SKM-1 (cell line): Measurements from ENCODE around the gene TP53TG5.

Source experiments
- DNase-seq: peaks from one replicate; lab custom pipeline; 2025; ENCODE audit not compliant: unreplicated experiment; lab: John Stamatoyannopoulos, UW

TP53TG5 gene

GRCh38 chr20:45378191-45378590 is at the start of gene TP53TG5:
Gene TP53TG5 (minus strand): TSS chr20:45378325. CDS start chr20:45378236, 89 bp downstream.
- no peak for DNase-seq

- no peak for DNase-seq
These were observed 49.4 kb upstream of the TP53TG5 start for GRCh38 chr20:45427236-45428149.

GRCh38 chr20:45426320-45427016 is 48.3 kb upstream of the TP53TG5 start:
- no peak for DNase-seq

- DNase-seq, result no peak
These were observed 47.4 kb upstream of the TP53TG5 start for GRCh38 chr20:45425561-45425960.

GRCh38 chr20:45423700-45424099 is 45.6 kb upstream of the TP53TG5 start:
- DNase-seq, result no peak

GRCh38 chr20:45420125-45420524 is 42.0 kb upstream of the TP53TG5 start:
- no peak for DNase-seq

GRCh38 chr20:45419188-45420091 is 41.3 kb upstream of the TP53TG5 start:
- DNase-seq, result no peak

- DNase-seq, result no peak
These were observed 38.8 kb upstream of the TP53TG5 start for GRCh38 chr20:45416917-45417316.

GRCh38 chr20:45415822-45416637 is 37.9 kb upstream of the TP53TG5 start, which contains the start of gene PIGT:
Gene PIGT (plus strand): TSS chr20:45416141. CDS start chr20:45416157, 16 bp downstream.
- DNase-seq, result peak; percentile 72

GRCh38 chr20:45413479-45413878 is 35.4 kb upstream of the TP53TG5 start:
- DNase-seq, result no peak

GRCh38 chr20:45412653-45413052 is 34.5 kb upstream of the TP53TG5 start:
- DNase-seq, result no peak

- DNase-seq, result no peak
These were observed 32.8 kb upstream of the TP53TG5 start for GRCh38 chr20:45410887-45411286.

- no peak for DNase-seq
These were observed 31.6 kb upstream of the TP53TG5 start for GRCh38 chr20:45409521-45410272.

GRCh38 chr20:45408646-45409213 is 30.6 kb upstream of the TP53TG5 start:
- DNase-seq, result no peak

GRCh38 chr20:45407783-45408645 is 29.9 kb upstream of the TP53TG5 start, which contains the start of gene DBNDD2:
Gene DBNDD2 (plus strand): TSS chr20:45408289. CDS start chr20:45408468, 179 bp downstream.
- DNase-seq, result no peak

- no peak for DNase-seq
These were observed 29.1 kb upstream of the TP53TG5 start for GRCh38 chr20:45407067-45407745.

GRCh38 chr20:45406260-45407066 is 28.3 kb upstream of the TP53TG5 start:
- no peak for DNase-seq
